ENCODE measurements around the gene PIGU.

- TF ChIP-seq, protein P1, sequence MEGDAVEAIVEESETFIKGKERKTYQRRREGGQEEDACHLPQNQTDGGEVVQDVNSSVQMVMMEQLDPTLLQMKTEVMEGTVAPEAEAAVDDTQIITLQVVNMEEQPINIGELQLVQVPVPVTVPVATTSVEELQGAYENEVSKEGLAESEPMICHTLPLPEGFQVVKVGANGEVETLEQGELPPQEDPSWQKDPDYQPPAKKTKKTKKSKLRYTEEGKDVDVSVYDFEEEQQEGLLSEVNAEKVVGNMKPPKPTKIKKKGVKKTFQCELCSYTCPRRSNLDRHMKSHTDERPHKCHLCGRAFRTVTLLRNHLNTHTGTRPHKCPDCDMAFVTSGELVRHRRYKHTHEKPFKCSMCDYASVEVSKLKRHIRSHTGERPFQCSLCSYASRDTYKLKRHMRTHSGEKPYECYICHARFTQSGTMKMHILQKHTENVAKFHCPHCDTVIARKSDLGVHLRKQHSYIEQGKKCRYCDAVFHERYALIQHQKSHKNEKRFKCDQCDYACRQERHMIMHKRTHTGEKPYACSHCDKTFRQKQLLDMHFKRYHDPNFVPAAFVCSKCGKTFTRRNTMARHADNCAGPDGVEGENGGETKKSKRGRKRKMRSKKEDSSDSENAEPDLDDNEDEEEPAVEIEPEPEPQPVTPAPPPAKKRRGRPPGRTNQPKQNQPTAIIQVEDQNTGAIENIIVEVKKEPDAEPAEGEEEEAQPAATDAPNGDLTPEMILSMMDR (IDR thresholded peaks at IDR 0.05; ENCODE audit: low read depth, low read length, poor library complexity, severe bottlenecking), result no peak
- TF ChIP-seq EZH2phosphoT487 (IDR thresholded peaks at IDR 0.05; ENCODE audit: borderline replicate concordance, low read length), result no peak
Observed at GRCh38 chr20:34622821-34623451, 54.0 kb downstream of the PIGU start.

Measured in DOHH2 (cell line).